ENCODE results near the gene STK10. TPM values are rescaled to one million over a fixed set of nuclear protein-coding genes. Genes with fewer than 3 reads are reported as not detected.

Gene STK10
- total and polyA plus RNA-seq, 9 of the 15 experiments (the other 6 are each of a cell fraction or from before 2014, with no cell fraction given), result 0.30 to 6.7 (median 2.4) TPM

- TF ChIP-seq RBFOX2 (IDR thresholded peaks at IDR 0.05; ENCODE audit: low read depth, low read length) (no peak), NCOR1 (IDR thresholded peaks at IDR 0.05) (no peak), POLR2AphosphoS5 (IDR thresholded peaks at IDR 0.05; ENCODE audit: control insufficient read depth, insufficient read depth, low read depth, low read length) (no peak), CHD4 (IDR thresholded peaks at IDR 0.05; ENCODE audit: insufficient read depth, insufficient replicate concordance, low read depth, low read length, poor library complexity, severe bottlenecking) (no peak), BRD9 (IDR thresholded peaks at IDR 0.05; ENCODE audit: low read depth, partially characterized antibody) (peak; percentile 49), BHLHE40 (IDR thresholded peaks at IDR 0.05; ENCODE audit: low read length) (no peak), MITF (IDR thresholded peaks at IDR 0.05) (no peak), NFE2L1 (tag; IDR thresholded peaks at IDR 0.05; ENCODE audit: borderline replicate concordance, low read depth) (no peak), CSDE1 (IDR thresholded peaks at IDR 0.05) (no peak), NR0B1 (IDR thresholded peaks at IDR 0.05; ENCODE audit: partially characterized antibody) (no peak), ZNF830 (CRISPR knock-in tag; IDR thresholded peaks at IDR 0.05) (no peak), SNIP1 (IDR thresholded peaks at IDR 0.05; ENCODE audit: low read depth) (no peak), GABPA (tag; conservative IDR thresholded peaks at IDR 0.05; ENCODE audit: low read depth) (no peak), ZNF436 (CRISPR knock-in tag; IDR thresholded peaks at IDR 0.05) (no peak), DEAF1 (CRISPR knock-in tag; IDR thresholded peaks at IDR 0.05) (peak; percentile 80), SMC3 (conservative IDR thresholded peaks at IDR 0.05; ENCODE audit: insufficient read depth, low read depth, low read length) (peak; percentile 74), POLR2G (IDR thresholded peaks at IDR 0.05; ENCODE audit: low read depth, low read length) (no peak), MCM7 (IDR thresholded peaks at IDR 0.05) (no peak), ETS1 (conservative IDR thresholded peaks at IDR 0.05; ENCODE audit: control insufficient read depth, low read depth, low read length) (no peak), ZNF695 (CRISPR knock-in tag; IDR thresholded peaks at IDR 0.05) (no peak), ZNF780A (CRISPR knock-in tag; IDR thresholded peaks at IDR 0.05) (no peak), EGR1 (conservative IDR thresholded peaks at IDR 0.05) (peak; percentile 73), POLR3G (IDR thresholded peaks at IDR 0.05; ENCODE audit: extremely low read depth, insufficient read length, insufficient replicate concordance) (no peak)
Observed at GRCh38 chr5:172106511-172107356, 81.3 kb downstream of the STK10 start (continued).
